ENCODE measurements around the gene KCNK1. TPM values are rescaled to one million over a fixed set of nuclear protein-coding genes. Genes with fewer than 3 reads are reported as not detected.

KCNK1 gene
- total RNA-seq, 2 donors from 2014 or later, result 42.3 to 54.2 TPM

DNA sequence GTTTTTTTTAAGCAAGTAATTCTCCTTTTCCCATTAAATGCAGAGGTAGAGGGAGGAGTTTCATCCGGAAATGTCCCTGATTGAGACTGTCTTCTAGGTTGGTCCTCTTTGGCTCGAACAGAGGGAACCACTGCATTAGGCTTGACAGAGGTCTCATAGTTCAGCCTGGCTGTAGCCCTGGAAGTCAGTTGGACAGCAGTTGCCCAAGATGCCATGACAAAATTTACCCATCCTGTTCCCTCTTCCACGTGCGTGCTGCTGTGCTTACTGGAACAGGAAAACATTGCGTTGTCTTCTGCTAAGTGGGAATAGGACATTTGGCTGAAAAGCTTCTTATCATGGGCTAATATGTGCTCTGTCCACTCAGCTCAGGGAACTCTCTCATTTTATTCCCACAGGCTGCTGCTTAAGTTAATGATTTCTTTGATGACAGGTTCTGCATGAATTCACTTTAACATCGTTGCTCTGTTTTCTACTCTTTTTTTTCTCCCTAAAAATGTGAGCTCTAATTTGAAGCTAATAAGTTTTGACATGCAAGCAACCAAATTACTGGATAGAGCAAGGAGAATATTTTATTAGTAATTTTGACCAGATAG lies 18.0 kb downstream of the KCNK1 start:
- Histone ChIP-seq H3K36me3 (peaks cover 5% of the 10 kb centered on the region), H3K9me3 (no peaks in the 10 kb centered on the region), H3K4me3 (no peak overlapping the region), H3K27me3 (no peaks in the 10 kb centered on the region), H3K4me1 (peaks cover 5 to 6% of the 10 kb centered on the region in 2 donors), H3K27ac (no peak overlapping the region)
- no peak for DNase-seq (ENCODE audit: low spot score)
- TF ChIP-seq, protein P1, sequence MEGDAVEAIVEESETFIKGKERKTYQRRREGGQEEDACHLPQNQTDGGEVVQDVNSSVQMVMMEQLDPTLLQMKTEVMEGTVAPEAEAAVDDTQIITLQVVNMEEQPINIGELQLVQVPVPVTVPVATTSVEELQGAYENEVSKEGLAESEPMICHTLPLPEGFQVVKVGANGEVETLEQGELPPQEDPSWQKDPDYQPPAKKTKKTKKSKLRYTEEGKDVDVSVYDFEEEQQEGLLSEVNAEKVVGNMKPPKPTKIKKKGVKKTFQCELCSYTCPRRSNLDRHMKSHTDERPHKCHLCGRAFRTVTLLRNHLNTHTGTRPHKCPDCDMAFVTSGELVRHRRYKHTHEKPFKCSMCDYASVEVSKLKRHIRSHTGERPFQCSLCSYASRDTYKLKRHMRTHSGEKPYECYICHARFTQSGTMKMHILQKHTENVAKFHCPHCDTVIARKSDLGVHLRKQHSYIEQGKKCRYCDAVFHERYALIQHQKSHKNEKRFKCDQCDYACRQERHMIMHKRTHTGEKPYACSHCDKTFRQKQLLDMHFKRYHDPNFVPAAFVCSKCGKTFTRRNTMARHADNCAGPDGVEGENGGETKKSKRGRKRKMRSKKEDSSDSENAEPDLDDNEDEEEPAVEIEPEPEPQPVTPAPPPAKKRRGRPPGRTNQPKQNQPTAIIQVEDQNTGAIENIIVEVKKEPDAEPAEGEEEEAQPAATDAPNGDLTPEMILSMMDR (IDR thresholded peaks at IDR 0.05), result no peak

DNA sequence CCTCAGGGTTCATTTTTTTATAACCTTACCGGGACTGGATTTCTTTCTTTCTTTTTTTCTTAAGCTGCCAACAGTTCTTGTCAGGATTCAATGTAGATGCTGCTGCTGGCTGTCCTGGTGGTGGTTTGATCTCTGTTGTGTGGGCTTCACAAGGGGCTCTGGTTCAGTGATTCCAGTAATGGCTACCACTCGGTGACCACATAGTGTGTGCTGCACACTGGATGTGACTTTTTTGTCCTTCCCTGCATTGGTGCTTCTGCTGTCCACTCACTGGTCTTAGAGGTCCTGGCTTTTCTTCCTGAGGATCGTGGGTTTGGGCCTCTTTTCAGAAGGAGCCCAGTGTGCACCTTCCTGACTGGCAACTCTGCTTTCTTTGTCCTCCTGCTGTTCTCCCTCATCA lies 18.5 kb downstream of the KCNK1 start:
- no peaks in the 10 kb centered on the region for H3K9me3 ChIP-seq
- DNase-seq (ENCODE audit: low spot score), result no peak
- peaks cover 5 to 6% of the 10 kb centered on the region in 2 donors for H3K4me1 ChIP-seq
- TF ChIP-seq, protein P1 (IDR thresholded peaks at IDR 0.05), result no peak
- no peak overlapping the region for H3K27ac ChIP-seq
- H3K36me3 ChIP-seq, result peaks cover 8% of the 10 kb centered on the region
- H3K4me3 ChIP-seq, result no peak overlapping the region
- H3K27me3 ChIP-seq, result no peaks in the 10 kb centered on the region

DNA sequence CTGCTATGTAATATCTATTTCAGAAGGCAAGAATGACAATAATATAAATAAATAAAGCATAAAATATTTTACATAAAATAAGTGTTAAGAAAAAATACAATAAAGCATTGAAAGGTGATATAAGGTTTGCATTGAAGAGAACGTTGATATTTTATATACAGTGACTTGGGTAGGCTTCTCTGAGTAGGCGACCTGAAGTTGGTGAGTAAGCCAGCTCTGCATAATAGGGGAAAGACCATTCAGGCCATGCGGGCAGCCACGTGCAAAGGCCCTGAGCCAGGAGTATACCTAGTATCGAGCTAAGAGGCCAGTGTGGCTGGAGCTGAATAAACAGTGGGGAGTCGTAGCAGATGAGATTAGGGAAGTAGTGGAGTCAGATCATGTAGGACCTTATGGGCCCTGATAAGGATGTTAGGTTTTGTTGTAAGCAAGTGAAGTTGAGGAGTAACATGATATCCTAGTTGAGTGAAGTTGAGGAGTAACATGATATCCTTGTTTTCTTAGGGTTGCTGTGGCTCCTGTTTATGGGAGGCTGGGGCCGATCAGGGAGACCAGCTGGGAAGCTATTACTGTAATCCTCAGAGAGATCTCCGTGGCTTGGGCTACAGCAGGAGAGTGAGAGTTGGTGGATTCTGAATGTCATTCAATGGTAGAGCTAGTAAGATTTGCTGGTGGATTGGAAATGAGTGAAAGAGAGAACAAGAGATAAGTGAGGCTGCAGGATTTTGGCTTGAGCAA lies 22.0 kb downstream of the KCNK1 start:
- no peak overlapping the region for H3K27ac ChIP-seq
- no peak for DNase-seq (ENCODE audit: low spot score)
- H3K4me3 ChIP-seq, result no peak overlapping the region

DNA sequence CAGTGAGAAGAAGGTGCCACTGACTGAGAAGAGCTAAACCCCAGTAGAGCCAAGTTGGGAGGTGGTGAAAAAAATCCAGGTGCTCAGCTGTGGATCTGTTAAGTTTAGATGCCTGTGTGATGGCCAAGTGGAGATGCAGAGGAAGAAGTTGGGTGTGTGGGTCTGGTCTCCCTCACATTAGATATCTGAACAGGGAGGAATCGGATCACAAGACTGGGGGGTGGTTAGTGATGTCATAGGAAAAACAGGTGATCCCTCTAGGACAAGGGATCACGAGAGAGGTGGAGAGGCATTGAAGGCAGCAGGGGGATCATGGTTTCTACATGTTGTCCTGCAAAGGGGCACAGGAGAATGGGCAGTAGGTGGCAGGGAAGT lies 22.6 kb downstream of the KCNK1 start:
- no peak overlapping the region for H3K27ac ChIP-seq
- H3K27me3 ChIP-seq, result no peaks in the 10 kb centered on the region
- H3K4me1 ChIP-seq, result peaks cover 5 to 6% of the 10 kb centered on the region in 2 donors
- no peaks in the 10 kb centered on the region for H3K9me3 ChIP-seq
- no peak for DNase-seq (ENCODE audit: low spot score)
- peaks cover 20% of the 10 kb centered on the region for H3K36me3 ChIP-seq
- TF ChIP-seq, protein P1 (IDR thresholded peaks at IDR 0.05), result no peak
- no peak overlapping the region for H3K4me3 ChIP-seq

More for the DNA sequence above, 22.0 kb downstream of the KCNK1 start:
- Histone ChIP-seq H3K27me3 (no peaks in the 10 kb centered on the region), H3K9me3 (no peaks in the 10 kb centered on the region), H3K4me1 (peaks cover 5 to 6% of the 10 kb centered on the region in 2 donors), H3K36me3 (peaks cover 19% of the 10 kb centered on the region)
- TF ChIP-seq, protein P1 (IDR thresholded peaks at IDR 0.05), result no peak

DNA sequence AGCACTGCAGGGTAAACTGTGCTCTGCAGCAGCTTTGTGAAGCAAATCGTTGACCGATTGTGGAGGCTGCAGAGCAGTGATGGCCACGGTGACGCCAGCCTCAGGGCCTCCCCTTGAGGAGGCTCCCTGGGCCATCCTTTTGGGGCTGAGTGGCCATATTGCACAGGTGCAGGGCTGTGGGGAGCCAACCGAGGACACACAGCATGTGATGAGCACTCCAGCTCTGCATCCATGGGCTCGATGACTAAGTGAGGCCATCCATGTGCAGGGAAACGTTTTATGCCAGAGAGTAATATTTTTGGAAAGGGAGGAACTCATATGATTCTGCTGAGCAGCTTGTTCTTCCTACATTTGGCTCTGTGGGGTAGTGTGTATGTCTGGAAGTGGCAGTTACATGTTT lies 24.6 kb downstream of the KCNK1 start:
- H3K36me3 ChIP-seq, result peaks cover 24% of the 10 kb centered on the region
- no peaks in the 10 kb centered on the region for H3K9me3 ChIP-seq
- H3K4me3 ChIP-seq, result no peak overlapping the region
- H3K27me3 ChIP-seq, result no peaks in the 10 kb centered on the region
- peaks cover 0 to 4% of the 10 kb centered on the region in 2 donors for H3K4me1 ChIP-seq
- TF ChIP-seq, protein P1 (IDR thresholded peaks at IDR 0.05), result no peak
- no peak for DNase-seq (ENCODE audit: low spot score)
- H3K27ac ChIP-seq, result no peak overlapping the region
